GM15510 (cell line): ENCODE measurements around the gene SACM1L.

Experiments
- POLR2A ChIP-seq: IDR thresholded peaks from 3 replicates; pipeline ENCODE4 v1.6.1; 2011; ENCODE audit warnings: borderline replicate concordance; ENCODE audit not compliant: insufficient read length; ENCODE audit errors: extremely low read depth

The SACM1L gene

GRCh38 chr3:45701172-45701867 is 12.1 kb downstream of the SACM1L start:
- TF ChIP-seq POLR2A = no peak

GRCh38 chr3:45704301-45704943 is 15.2 kb downstream of the SACM1L start:
- no peak for TF ChIP-seq POLR2A

- no peak for TF ChIP-seq POLR2A
These were observed 16.9 kb downstream of the SACM1L start for GRCh38 chr3:45705839-45706808.

- TF ChIP-seq POLR2A = no peak
These were observed 22.7 kb downstream of the SACM1L start for GRCh38 chr3:45711931-45712330.

GRCh38 chr3:45712434-45713110 is 23.4 kb downstream of the SACM1L start:
- no peak for TF ChIP-seq POLR2A

GRCh38 chr3:45715945-45716344 is 26.7 kb downstream of the SACM1L start:
- no peak for TF ChIP-seq POLR2A

GRCh38 chr3:45716790-45717336 is 27.7 kb downstream of the SACM1L start:
- TF ChIP-seq POLR2A = no peak

GRCh38 chr3:45719655-45720487 is 30.7 kb downstream of the SACM1L start:
- TF ChIP-seq POLR2A = no peak

GRCh38 chr3:45724911-45725310 is 35.7 kb downstream of the SACM1L start:
- no peak for TF ChIP-seq POLR2A

GRCh38 chr3:45729614-45730013 is 40.4 kb downstream of the SACM1L start:
- TF ChIP-seq POLR2A = no peak

GRCh38 chr3:45730409-45731154 is 41.4 kb downstream of the SACM1L start:
- no peak for TF ChIP-seq POLR2A

- TF ChIP-seq POLR2A = no peak
These were observed 47.5 kb downstream of the SACM1L start for GRCh38 chr3:45736707-45737106.

- TF ChIP-seq POLR2A = no peak
These were observed 48.0 kb downstream of the SACM1L start for GRCh38 chr3:45737234-45737633.

GRCh38 chr3:45739991-45740390 is 50.8 kb downstream of the SACM1L start:
- no peak for TF ChIP-seq POLR2A

GRCh38 chr3:45741247-45741646 is 52.1 kb downstream of the SACM1L start:
- TF ChIP-seq POLR2A = no peak
